GM21367 (cell line): ENCODE measurements around the gene MAP4.
"Not testable (repeated sequence)": the region's sequence is repeated elsewhere in the genome, so short reads cannot be mapped to it uniquely, and the experiment has no call there.

ENCODE experiments used
- ATAC-seq: cut with Tn5 transposase; IDR thresholded peaks from one replicate; pipeline ENCODE4 v1.9.1; 2021; ENCODE audit not compliant: unreplicated experiment

Gene MAP4

GRCh38 chr3:47902746-47903145 is 113.5 kb downstream of the MAP4 start:
- ATAC-seq, result no peak

- ATAC-seq, result no peak
Measured at GRCh38 chr3:47901280-47901833, 114.9 kb downstream of the MAP4 start.

GRCh38 chr3:47899495-47900108 is 116.6 kb downstream of the MAP4 start:
- ATAC-seq, result no peak

- no peak for ATAC-seq
Measured at GRCh38 chr3:47897954-47898353, 118.3 kb downstream of the MAP4 start.

GRCh38 chr3:47896736-47897135 is 119.5 kb downstream of the MAP4 start:
- ATAC-seq, result no peak

- no peak for ATAC-seq
Measured at GRCh38 chr3:47895241-47895640, 121.0 kb downstream of the MAP4 start.

- ATAC-seq, result no peak
Measured at GRCh38 chr3:47892286-47893040, 123.8 kb downstream of the MAP4 start.

- ATAC-seq, result no peak
Measured at GRCh38 chr3:47891613-47892005, 124.6 kb downstream of the MAP4 start.

GRCh38 chr3:47890828-47891612 is 125.2 kb downstream of the MAP4 start:
- no peak for ATAC-seq

GRCh38 chr3:47890126-47890827 is 125.9 kb downstream of the MAP4 start:
- no peak for ATAC-seq

GRCh38 chr3:47888986-47889757 is 127.0 kb downstream of the MAP4 start:
- no peak for ATAC-seq

- ATAC-seq, result not testable (repeated sequence)
Measured at GRCh38 chr3:47887991-47888390, 128.2 kb downstream of the MAP4 start.

GRCh38 chr3:47885168-47885567 is 131.0 kb downstream of the MAP4 start:
- no peak for ATAC-seq

GRCh38 chr3:47884603-47885002 is 131.6 kb downstream of the MAP4 start:
- no peak for ATAC-seq

- ATAC-seq, result no peak
Measured at GRCh38 chr3:47882338-47882737, 133.9 kb downstream of the MAP4 start.

- no peak for ATAC-seq
Measured at GRCh38 chr3:47877719-47878118, 138.5 kb downstream of the MAP4 start.

GRCh38 chr3:47877290-47877689 is 138.9 kb downstream of the MAP4 start:
- no peak for ATAC-seq

- no peak for ATAC-seq
Measured at GRCh38 chr3:47874913-47875312, 141.3 kb downstream of the MAP4 start.

GRCh38 chr3:47874438-47874837 is 141.8 kb downstream of the MAP4 start:
- ATAC-seq, result no peak

GRCh38 chr3:47872916-47873315 is 143.3 kb downstream of the MAP4 start:
- no peak for ATAC-seq
